Thoracic aorta (tissue), 2 donors: ENCODE data around the gene TOP1. TPM values are rescaled to one million over a fixed set of nuclear protein-coding genes. Genes with fewer than 3 reads are reported as not detected.

Experiments
- ATAC-seq: fragments of 150-250 bp; one replicate; pipeline ENCODE4 v1.8.0; 2017; ENCODE audit warnings: low read depth; ENCODE audit not compliant: insufficient number of reproducible peaks, low FRiP score
- DNase-seq: peaks from one replicate; pipeline ENCODE4 v3.0.0-alpha.2; 2020; ENCODE audit warnings: low spot score
- H3K27ac ChIP-seq, 2 donors: fragments of 200-600 bp; sonication (generic); 1 replicate in 1 of 2; 2 replicates in 1 of 2; pipeline ENCODE4 v1.5.1; 2016; ENCODE audit warnings: mild to moderate bottlenecking in 2 of 2, moderate library complexity in 2 of 2
- H3K27me3 ChIP-seq: fragments of 200-600 bp; sonication (generic); replicated peaks from 2 replicates; pipeline ENCODE4 v1.6.0; 2016; ENCODE audit warnings: mild to moderate bottlenecking; ENCODE audit not compliant: insufficient read depth
- H3K36me3 ChIP-seq: fragments of 200-600 bp; sonication (generic); one replicate; pipeline ENCODE4 v1.5.1; 2016
- H3K4me1 ChIP-seq, 2 donors: fragments of 200-600 bp; sonication (generic); 1 replicate in 1 of 2; 2 replicates in 1 of 2; pipeline versions ENCODE4 v1.5.1 to v1.6.0; 2016; ENCODE audit warnings: low read depth in 2 of 2, mild to moderate bottlenecking in 1 of 2; ENCODE audit not compliant: control insufficient read depth in 1 of 2
- H3K4me3 ChIP-seq: fragments of 200-600 bp; sonication (generic); 2 replicates; pipeline ENCODE4 v1.5.1; 2016; ENCODE audit warnings: mild to moderate bottlenecking
- H3K9me3 ChIP-seq: fragments of 200-600 bp; sonication (generic); 2 replicates; pipeline ENCODE4 v1.5.1; 2016
- CTCF ChIP-seq: fragments of 200-600 bp; sonication (generic); IDR thresholded peaks from one replicate; pipeline ENCODE4 v1.5.1; 2019; ENCODE audit warnings: antibody characterized with exemption
- total RNA-seq, 2 donors: library from RNA; depleted of rRNA; stranded (reverse); fragments of >200 nt; gene quantifications; one replicate each; pipeline versions ENCODE4 v1.1.0 to v1.2.3, GENCODE V29; 2016

TOP1 gene
- total RNA-seq, 2 donors from 2014 or later, result 17.3 to 35.4 TPM

- TF ChIP-seq CTCF, result no peak
- Histone ChIP-seq H3K27ac (no peak overlapping the region), H3K4me1 (no peaks in the 10 kb centered on the region), H3K9me3 (no peaks in the 10 kb centered on the region), H3K4me3 (no peak overlapping the region), H3K27me3 (no peaks in the 10 kb centered on the region), H3K36me3 (no peaks in the 10 kb centered on the region)
- DNase-seq, result no peak
- no peak for ATAC-seq
These were observed 37.3 kb upstream of the TOP1 start for GRCh38 chr20:40991181-40991889.

- Histone ChIP-seq H3K27ac (no peak overlapping the region), H3K9me3 (no peaks in the 10 kb centered on the region), H3K27me3 (no peaks in the 10 kb centered on the region), H3K4me3 (no peak overlapping the region), H3K4me1 (no peaks in the 10 kb centered on the region), H3K36me3 (no peaks in the 10 kb centered on the region)
- DNase-seq, result no peak
- no peak for TF ChIP-seq CTCF
- no peak for ATAC-seq
These were observed 36.1 kb upstream of the TOP1 start for GRCh38 chr20:40992349-40993113.

- no peaks in the 10 kb centered on the region for H3K9me3 ChIP-seq
- H3K4me1 ChIP-seq, result no peaks in the 10 kb centered on the region
- H3K36me3 ChIP-seq, result no peaks in the 10 kb centered on the region
- TF ChIP-seq CTCF, result no peak
- ATAC-seq (no peak), DNase-seq (no peak)
- H3K27me3 ChIP-seq, result no peaks in the 10 kb centered on the region
- no peak overlapping the region for H3K4me3 ChIP-seq
- H3K27ac ChIP-seq, result no peak overlapping the region
These were observed 34.7 kb upstream of the TOP1 start for GRCh38 chr20:40993794-40994540.

- DNase-seq, result no peak
- no peak overlapping the region for H3K27ac ChIP-seq
- no peaks in the 10 kb centered on the region for H3K36me3 ChIP-seq
- no peaks in the 10 kb centered on the region for H3K4me1 ChIP-seq
- no peaks in the 10 kb centered on the region for H3K27me3 ChIP-seq
- no peak overlapping the region for H3K4me3 ChIP-seq
- H3K9me3 ChIP-seq, result no peaks in the 10 kb centered on the region
- no peak for ATAC-seq
- TF ChIP-seq CTCF, result no peak
These were observed 32.3 kb upstream of the TOP1 start for GRCh38 chr20:40996326-40996725.

GRCh38 chr20:40997116-40997515 lies 31.5 kb upstream of the TOP1 start:
- Histone ChIP-seq H3K4me3 (no peak overlapping the region), H3K9me3 (no peaks in the 10 kb centered on the region), H3K27me3 (no peaks in the 10 kb centered on the region), H3K27ac (no peak overlapping the region), H3K36me3 (no peaks in the 10 kb centered on the region), H3K4me1 (no peaks in the 10 kb centered on the region)
- DNase-seq (no peak), ATAC-seq (no peak)
- no peak for TF ChIP-seq CTCF
